ENCODE data around the gene STMP1. TPM values are rescaled to one million over a fixed set of nuclear protein-coding genes. Genes with fewer than 3 reads are reported as not detected.
"Not testable (repeated sequence)": the region's sequence is repeated elsewhere in the genome, so short reads cannot be mapped to it uniquely, and the experiment has no call there.

STMP1 gene
- total RNA-seq, 4 donors from 2014 or later: 15.7 to 18.7 (median 16.5) TPM

- H3K4me3 ChIP-seq (ENCODE audit: low read depth, poor library complexity, severe bottlenecking): no peak overlapping the region
- 50 to 63% methylated on average over 1 of the region's 1 CpG for WGBS, 2 donors
- no peak for TF ChIP-seq POLR2A (IDR thresholded peaks at IDR 0.05)
- TF ChIP-seq CTCF (IDR thresholded peaks at IDR 0.05): no peak
- intact Hi-C loops (cut with DNase I; ENCODE audit: low total_unique reads): no loop called here
- peak in 1 of 2 donors; percentile 47 for DNase-seq (ENCODE audit: low spot score in 2 of 2)
Measured at GRCh38 chr7:135620980-135621850, 41.1 kb upstream of the STMP1 start.

- intact Hi-C loops (cut with DNase I; ENCODE audit: low total_unique reads): no loop called here
- no peak for DNase-seq (ENCODE audit: low spot score in 2 of 2)
- no peak for TF ChIP-seq POLR2A (IDR thresholded peaks at IDR 0.05)
- no peak for TF ChIP-seq CTCF (IDR thresholded peaks at IDR 0.05)
- no peak overlapping the region for H3K4me3 ChIP-seq (ENCODE audit: low read depth, poor library complexity, severe bottlenecking)
- WGBS, 2 donors: 96 to 97% methylated on average over 7 of the region's 7 CpGs
Measured at GRCh38 chr7:135634191-135634878, 28.0 kb upstream of the STMP1 start.

GRCh38 chr7:135639690-135640089 lies 22.6 kb upstream of the STMP1 start:
- H3K4me3 ChIP-seq (ENCODE audit: low read depth, poor library complexity, severe bottlenecking); DNase-seq (ENCODE audit: low spot score in 2 of 2): not testable (repeated sequence)
- intact Hi-C loops (cut with DNase I; ENCODE audit: low total_unique reads): loop anchor here (10.0 kb wide), 1 partner anchor 365 kb away; no protein-coding TSS in a partner anchor

- intact Hi-C loops (cut with DNase I; ENCODE audit: low total_unique reads): loop anchor here (10.0 kb wide), 1 partner anchor 369 kb away; no protein-coding TSS in a partner anchor
- WGBS, 2 donors: 71 to 88% methylated on average over 3 of the region's 3 CpGs
- TF ChIP-seq CTCF (IDR thresholded peaks at IDR 0.05) (no peak), POLR2A (IDR thresholded peaks at IDR 0.05) (no peak)
- H3K4me3 ChIP-seq (ENCODE audit: low read depth, poor library complexity, severe bottlenecking): no peak overlapping the region
- DNase-seq (ENCODE audit: low spot score in 2 of 2): no peak
Measured at GRCh38 chr7:135644154-135644553, 18.2 kb upstream of the STMP1 start.

GRCh38 chr7:135644729-135645128 lies 17.6 kb upstream of the STMP1 start:
- DNase-seq (ENCODE audit: low spot score in 2 of 2): no peak
- 63 to 71% methylated on average over 3 of the region's 3 CpGs for WGBS, 2 donors
- no peak for TF ChIP-seq CTCF (IDR thresholded peaks at IDR 0.05)
- TF ChIP-seq POLR2A (IDR thresholded peaks at IDR 0.05): no peak
- intact Hi-C loops (cut with DNase I; ENCODE audit: low total_unique reads): loop anchor here (10.0 kb wide), 1 partner anchor 370 kb away; no protein-coding TSS in a partner anchor
- no peak overlapping the region for H3K4me3 ChIP-seq (ENCODE audit: low read depth, poor library complexity, severe bottlenecking)

GRCh38 chr7:135645296-135645904 lies 16.9 kb upstream of the STMP1 start:
- TF ChIP-seq POLR2A (IDR thresholded peaks at IDR 0.05): no peak
- no peak for TF ChIP-seq CTCF (IDR thresholded peaks at IDR 0.05)
- no peak for DNase-seq (ENCODE audit: low spot score in 2 of 2)
- H3K4me3 ChIP-seq (ENCODE audit: low read depth, poor library complexity, severe bottlenecking): no peak overlapping the region
- 39 to 45% methylated on average over 6 of the region's 6 CpGs for WGBS, 2 donors
- intact Hi-C loops (cut with DNase I; ENCODE audit: low total_unique reads): loop anchor here (10.0 kb wide), 1 partner anchor 371 kb away; no protein-coding TSS in a partner anchor

Data from lower leg skin (tissue), 4 donors.